IMR-90 (cell line): Measurements from ENCODE around the gene SLC5A11. TPM values are rescaled to one million over a fixed set of nuclear protein-coding genes. Genes with fewer than 3 reads are reported as not detected.

ENCODE experiments used
- ATAC-seq: fragments of 200-7000 bp; cut with Tn5 transposase; 2 replicates; pipeline ENCODE4 v1.9.1; 2020; ENCODE audit warnings: low read depth, mild to moderate bottlenecking, moderate library complexity
- BruUV-seq: library from RNA; stranded (reverse); fragments of 400-500 nt; replicated peaks from 2 replicates; lab custom pipeline; 2021; lab: Mats Ljungman, UMichigan
- CTCF ChIA-PET: fragments of 300-600 bp; formaldehyde crosslinking; extraction: SDS; loops from one replicate; lab custom pipeline; 2021; ENCODE audit warnings: antibody characterized with exemption; lab: Yijun Ruan, JAX
- POLR2A ChIA-PET: fragments of 300-600 bp; sonication (Branson Sonifier 250); formaldehyde crosslinking; loops from one replicate; lab custom pipeline; 2022; ENCODE audit warnings: antibody characterized with exemption; ENCODE audit not compliant: unreplicated experiment; lab: Charles Lee
- DNase-seq: peaks from one replicate; pipeline ENCODE4 v3.0.0; 2013
- H2AFZ ChIP-seq: replicated peaks from 2 replicates; pipeline ENCODE3; 2013; ENCODE audit warnings: low read length, mild to moderate bottlenecking; ENCODE audit not compliant: poor library complexity
- H2AK5ac ChIP-seq: 2 replicates; pipeline ENCODE4 v1.6.1; 2013; ENCODE audit warnings: low read depth, low read length, inconsistent platforms
- H2AK9ac ChIP-seq: replicated peaks from 2 replicates; pipeline ENCODE3; 2013; ENCODE audit warnings: mild to moderate bottlenecking, low read depth, low read length, moderate library complexity; ENCODE audit not compliant: poor library complexity
- H2BK120ac ChIP-seq: 2 replicates; pipeline ENCODE4 v1.6.1; 2013; ENCODE audit warnings: low read depth, low read length, inconsistent platforms
- H2BK15ac ChIP-seq: 3 replicates; pipeline ENCODE4 v1.6.1; 2013; ENCODE audit warnings: low read depth, low read length, inconsistent platforms
- H2BK20ac ChIP-seq: 2 replicates; pipeline ENCODE4 v1.6.1; 2013; ENCODE audit warnings: low read depth, mild to moderate bottlenecking, inconsistent platforms, low read length, moderate library complexity
- H2BK5ac ChIP-seq: 2 replicates; pipeline ENCODE4 v1.6.1; 2013; ENCODE audit warnings: mild to moderate bottlenecking, low read depth, low read length, inconsistent platforms; ENCODE audit not compliant: poor library complexity, severe bottlenecking
- H3K14ac ChIP-seq: replicated peaks from 2 replicates; pipeline ENCODE4 v1.6.1; 2013; ENCODE audit warnings: low read depth, low read length, inconsistent platforms
- H3K18ac ChIP-seq: 2 replicates; pipeline ENCODE4 v1.6.1; 2013; ENCODE audit warnings: low read depth, low read length, control low read depth
- H3K23ac ChIP-seq: 2 replicates; pipeline ENCODE4 v1.6.1; 2013; ENCODE audit warnings: low read depth, low read length, inconsistent platforms
- H3K27ac ChIP-seq: 2 replicates; pipeline ENCODE4 v1.5.1; 2013; ENCODE audit warnings: mild to moderate bottlenecking, control low read depth, low read length; ENCODE audit not compliant: insufficient read depth
- H3K27me3 ChIP-seq: 2 replicates; pipeline ENCODE4 v1.6.1; 2013; ENCODE audit warnings: low read length; ENCODE audit not compliant: control insufficient read depth, insufficient read depth
- H3K36me3 ChIP-seq: 2 replicates; pipeline ENCODE4 v1.6.1; 2013; ENCODE audit warnings: low read length, mixed read lengths; ENCODE audit not compliant: control insufficient read depth, insufficient read depth
- H3K4ac ChIP-seq: 2 replicates; pipeline ENCODE4 v1.6.1; 2013; ENCODE audit warnings: low read depth, low read length, inconsistent platforms
- H3K4me1 ChIP-seq: 2 replicates; pipeline ENCODE4 v1.6.1; 2013; ENCODE audit warnings: low read length, mixed read lengths; ENCODE audit not compliant: control insufficient read depth, insufficient read depth
- H3K4me2 ChIP-seq: 2 replicates; pipeline ENCODE4 v1.6.1; 2013; ENCODE audit warnings: low read depth, mild to moderate bottlenecking, control low read depth, low read length, moderate library complexity
- H3K4me3 ChIP-seq: 2 replicates; pipeline ENCODE4 v1.5.1; 2013; ENCODE audit warnings: low read depth, mild to moderate bottlenecking, control low read depth, low read length, moderate library complexity; ENCODE audit not compliant: insufficient read depth
- H3K56ac ChIP-seq: 2 replicates; pipeline ENCODE4 v1.6.1; 2013; ENCODE audit warnings: low read length, inconsistent platforms; ENCODE audit not compliant: insufficient read depth; ENCODE audit errors: extremely low read depth
- H3K79me1 ChIP-seq, 2 experiments: 2 replicates each; pipeline ENCODE4 v1.6.1; 2013; ENCODE audit warnings: low read length in 2 of 2, inconsistent platforms in 1 of 2, low read depth in 1 of 2
- H3K9ac ChIP-seq: 2 replicates; pipeline ENCODE4 v1.6.1; 2013; ENCODE audit warnings: low read depth, low read length, control low read depth
- H3K9me1 ChIP-seq: 2 replicates; pipeline ENCODE4 v1.6.1; 2013; ENCODE audit warnings: low read length, inconsistent platforms; ENCODE audit not compliant: insufficient read depth
- H3K9me3 ChIP-seq: 2 replicates; pipeline ENCODE4 v1.6.1; 2013; ENCODE audit warnings: low read length; ENCODE audit not compliant: control insufficient read depth, insufficient read depth
- H4K20me1 ChIP-seq: 2 replicates; pipeline ENCODE4 v1.6.1; 2013; ENCODE audit warnings: low read length, inconsistent platforms; ENCODE audit not compliant: insufficient read depth
- H4K5ac ChIP-seq: 2 replicates; pipeline ENCODE4 v1.6.1; 2013; ENCODE audit warnings: mild to moderate bottlenecking, low read depth, low read length, control low read depth
- H4K8ac ChIP-seq, 2 experiments: 2 replicates each; pipeline ENCODE4 v1.6.1; 2013; ENCODE audit warnings: low read depth in 2 of 2, low read length in 2 of 2, control low read depth in 1 of 2, inconsistent platforms in 1 of 2
- H4K91ac ChIP-seq: 2 replicates; pipeline ENCODE4 v1.6.1; 2013; ENCODE audit warnings: low read depth, low read length, inconsistent platforms; ENCODE audit not compliant: insufficient read depth
- BHLHE40 ChIP-seq: fragments of 150-350 bp; IDR thresholded peaks from 2 replicates; pipeline ENCODE4 v1.6.1; 2016; ENCODE audit warnings: mild to moderate bottlenecking, low read depth, low read length
- CEBPB ChIP-seq: IDR thresholded peaks from 2 replicates; pipeline ENCODE4 v1.6.1; 2012; ENCODE audit warnings: low read depth, low read length, improper control_type of control experiment
- MAFK ChIP-seq: IDR thresholded peaks from 2 replicates; pipeline ENCODE4 v1.6.1; 2012; ENCODE audit warnings: low read depth, low read length, improper control_type of control experiment
- POLR2A ChIP-seq: IDR thresholded peaks from 2 replicates; pipeline ENCODE4 v1.6.1; 2012; ENCODE audit warnings: mild to moderate bottlenecking, low read depth, low read length
- RAD21 ChIP-seq: IDR thresholded peaks from 2 replicates; pipeline ENCODE4 v1.6.1; 2012; ENCODE audit warnings: low read length, improper control_type of control experiment
- WGBS, 2 experiments: methylation state at CpG; one replicate each; pipeline versions ENCODE4 v1.1.5 to v1.1.7; 2013; ENCODE audit warnings: missing lambda C conversion rate in 2 of 2; ENCODE audit not compliant: insufficient read length in 1 of 2; ENCODE audit errors: extremely low coverage in 2 of 2; 5-methylcytosine and 5-hydroxymethylcytosine counted together
- dilution Hi-C: fragments of 300-500 bp; cut with HindIII; formaldehyde crosslinking; loops from one replicate; pipeline ENCODE4 v1.14.3; 2018; ENCODE audit warnings: low sequenced_read_pairs; ENCODE audit not compliant: unreplicated experiment
- in situ Hi-C: fragments of 300-500 bp; cut with MboI; formaldehyde crosslinking; loops from 3 replicates; pipeline ENCODE4 v1.14.3; 2019; ENCODE audit warnings: low sequenced_read_pairs, inconsistent platforms, mixed read lengths
- intact Hi-C: fragments of 100-400 bp; cut with micrococcal nuclease; formaldehyde crosslinking; loops from 2 replicates; pipeline ENCODE4 v1.10.0; 2022
- polyA plus RNA-seq, 3 experiments: library from polyadenylated mRNA; depleted of rRNA; stranded (reverse); fragments of >200 nt; gene quantifications; 2 replicates each; pipeline ENCODE4 v1.2.3, GENCODE V29; 2012; ENCODE audit warnings: low replicate concordance in 1 of 3
- total RNA-seq: library from RNA; depleted of rRNA; stranded (reverse); fragments of >200 nt; gene quantifications from 2 replicates; pipeline ENCODE4 v1.2.3, GENCODE V29; 2012
- TF ChIP-seq, protein P1 (sequence below): fragments of 150-350 bp; IDR thresholded peaks from 2 replicates; pipeline ENCODE4 v1.6.1; 2016; ENCODE audit warnings: low read depth, mild to moderate bottlenecking, low read length, moderate library complexity, borderline replicate concordance

The SLC5A11 gene
- total and polyA plus RNA-seq, 2 of the 4 experiments (the other 2 are of a cell fraction): under 0.01 TPM; not detected in 1

DNA sequence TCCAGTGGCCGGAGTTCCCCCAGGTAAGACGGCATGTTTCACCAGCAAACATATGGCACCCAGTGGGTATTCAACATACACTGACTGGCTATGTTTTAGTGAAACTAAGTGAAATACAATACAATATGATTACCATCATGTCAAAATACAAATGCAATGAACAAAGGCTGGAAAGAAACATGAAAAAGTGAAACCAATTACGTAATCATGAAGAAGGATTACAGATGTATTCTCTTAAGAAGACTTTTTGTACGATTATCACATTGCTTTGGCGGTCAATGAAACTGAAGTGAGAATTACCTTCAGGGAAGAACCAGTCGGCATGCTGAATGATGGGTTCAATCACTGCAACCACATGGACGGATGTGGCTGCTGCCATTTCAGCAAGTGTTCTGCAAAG lies 97.7 kb downstream of the SLC5A11 start:
- intact Hi-C loops (loop anchor here (5.0 kb wide), 1 partner anchor 111 kb away; no protein-coding TSS in a partner anchor), dilution Hi-C loops (no loop called here), in situ Hi-C loops (loop anchor here (25.0 kb wide), 1 partner anchor 381 kb away; no protein-coding TSS in a partner anchor)
- Histone ChIP-seq H3K56ac (no peak overlapping the region), H3K4me3 (no peak overlapping the region), H3K4me2 (no peak overlapping the region), H2BK120ac (no peak overlapping the region), H3K23ac (no peak overlapping the region), H3K27me3 (no peaks in the 10 kb centered on the region), H3K79me1 (peaks cover 25 to 46% of the 10 kb centered on the region in 2 experiments), H3K9me1 (peaks cover 23% of the 10 kb centered on the region), H2BK15ac (no peak overlapping the region), H3K9me3 (no peaks in the 10 kb centered on the region), H4K91ac (no peak overlapping the region), H3K4me1 (no peaks in the 10 kb centered on the region), H2BK5ac (no peak overlapping the region), H2AK9ac (no peak overlapping the region), H3K27ac (no peak overlapping the region), H2AFZ (no peak overlapping the region), H4K5ac (no peak overlapping the region), H4K20me1 (peaks cover 9% of the 10 kb centered on the region; the same call in 1 of the 2 replicates), H3K14ac (no peak overlapping the region), H3K36me3 (peaks cover 62% of the 10 kb centered on the region), H3K18ac (no peak overlapping the region), H3K9ac (no peak overlapping the region), H2AK5ac (no peak overlapping the region), H3K4ac (no peak overlapping the region), H4K8ac (no peak overlapping the region), H2BK20ac (no peak overlapping the region)
- CTCF ChIA-PET: no interaction called here
- ATAC-seq (no peak), DNase-seq (no peak)
- no TSS peak for BruUV-seq
- no peak for TF ChIP-seq BHLHE40
- TF ChIP-seq, protein P1, sequence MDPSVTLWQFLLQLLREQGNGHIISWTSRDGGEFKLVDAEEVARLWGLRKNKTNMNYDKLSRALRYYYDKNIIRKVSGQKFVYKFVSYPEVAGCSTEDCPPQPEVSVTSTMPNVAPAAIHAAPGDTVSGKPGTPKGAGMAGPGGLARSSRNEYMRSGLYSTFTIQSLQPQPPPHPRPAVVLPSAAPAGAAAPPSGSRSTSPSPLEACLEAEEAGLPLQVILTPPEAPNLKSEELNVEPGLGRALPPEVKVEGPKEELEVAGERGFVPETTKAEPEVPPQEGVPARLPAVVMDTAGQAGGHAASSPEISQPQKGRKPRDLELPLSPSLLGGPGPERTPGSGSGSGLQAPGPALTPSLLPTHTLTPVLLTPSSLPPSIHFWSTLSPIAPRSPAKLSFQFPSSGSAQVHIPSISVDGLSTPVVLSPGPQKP: no peak
- TF ChIP-seq CEBPB: peak; percentile 68
- TF ChIP-seq MAFK: no peak
- no peak for TF ChIP-seq RAD21
- TF ChIP-seq POLR2A: no peak
- POLR2A ChIA-PET: no interaction called here
- 98% methylated on average over 5 of the region's 7 CpGs; no CpG with 5 or more reads in 1 of the 2 experiments for WGBS, 2 experiments
